GM12878 (cell line): ENCODE data around the gene THBS1. TPM values are rescaled to one million over a fixed set of nuclear protein-coding genes. Genes with fewer than 3 reads are reported as not detected.

Experiments
- ATAC-seq: fragments of 200-7000 bp; cut with Tn5 transposase; 3 replicates; pipeline ENCODE4 v1.9.1; 2020; ENCODE audit warnings: mild to moderate bottlenecking, moderate library complexity
- BruUV-seq: library from RNA; stranded (reverse); fragments of 400-500 nt; replicated peaks from 2 replicates; lab custom pipeline; 2021; lab: Mats Ljungman, UMichigan
- CTCF ChIA-PET: fragments of 300-600 bp; sonication (Branson Sonifier 250); formaldehyde crosslinking; extraction: SDS; loops from one replicate; lab custom pipeline; 2021; ENCODE audit warnings: inconsistent platforms; lab: Yijun Ruan, JAX
- POLR2A ChIA-PET: fragments of 350-600 bp; formaldehyde crosslinking; extraction: SDS; loops from one replicate; lab custom pipeline; 2021; ENCODE audit warnings: inconsistent platforms; lab: Charles Lee
- RAD21 ChIA-PET: fragments of 300-600 bp; sonication (Branson Sonifier 250); formaldehyde crosslinking; loops from one replicate; lab custom pipeline; 2023; ENCODE audit warnings: antibody characterized with exemption; ENCODE audit not compliant: unreplicated experiment; lab: Charles Lee
- SMC1A ChIA-PET: fragments of 300-600 bp; sonication (Branson Sonifier 250); formaldehyde crosslinking; loops from one replicate; lab custom pipeline; 2023; ENCODE audit not compliant: unreplicated experiment, uncharacterized antibody; lab: Charles Lee
- DNase-seq: peaks from one replicate; pipeline ENCODE4 v3.0.0-alpha.2; 2011; ENCODE audit warnings: low read depth, low spot score
- FAIRE-seq: peaks from 3 replicates; lab custom pipeline; 2011; peaks lifted over from hg19 to GRCh38; lab: Jason Lieb, UNC
- H2AFZ ChIP-seq: 2 replicates; pipeline ENCODE4 v1.6.0; 2011; ENCODE audit warnings: low read depth, low read length, control low read depth; ENCODE audit not compliant: control insufficient read depth
- H3K27ac ChIP-seq: 2 replicates; pipeline ENCODE4 v1.5.1; 2011; ENCODE audit warnings: control low read depth; ENCODE audit not compliant: control insufficient read depth, insufficient read depth
- H3K27me3 ChIP-seq, 2 experiments: replicated peaks in 1 of 2; 2 replicates each; pipeline versions ENCODE4 v1.6.0 to v1.6.1; 2011; ENCODE audit warnings: low read length in 1 of 2; ENCODE audit not compliant: control insufficient read depth in 2 of 2, insufficient read depth in 2 of 2
- H3K36me3 ChIP-seq, 2 experiments: 2 replicates each; pipeline ENCODE4 v1.5.1; 2011; ENCODE audit warnings: low read length in 1 of 2; ENCODE audit not compliant: control insufficient read depth in 2 of 2, insufficient read depth in 2 of 2
- H3K4me1 ChIP-seq: 2 replicates; pipeline ENCODE4 v1.6.1; 2011; ENCODE audit warnings: mild to moderate bottlenecking, low read length, moderate library complexity, mixed read lengths; ENCODE audit not compliant: control insufficient read depth, insufficient read depth
- H3K4me2 ChIP-seq: 2 replicates; pipeline ENCODE4 v1.6.0; 2011; ENCODE audit warnings: control low read depth; ENCODE audit not compliant: control insufficient read depth, insufficient read depth
- H3K4me3 ChIP-seq: fragments of 200-600 bp; sonication (generic); 2 replicates; pipeline ENCODE4 v1.5.1; 2016
- H3K79me2 ChIP-seq: 2 replicates; pipeline ENCODE4 v1.6.0; 2011; ENCODE audit warnings: low read length; ENCODE audit not compliant: control insufficient read depth, insufficient read depth
- H3K9ac ChIP-seq: 2 replicates; pipeline ENCODE4 v1.8.0; 2011; ENCODE audit warnings: low read length, control low read depth, mixed read lengths; ENCODE audit not compliant: control insufficient read depth, insufficient read depth
- H3K9me3 ChIP-seq: replicated peaks from 3 replicates; pipeline ENCODE4 v1.5.1; 2011; ENCODE audit warnings: mild to moderate bottlenecking, low read length; ENCODE audit not compliant: control insufficient read depth, insufficient read depth
- H4K20me1 ChIP-seq: 2 replicates; pipeline ENCODE4 v1.6.0; 2011; ENCODE audit not compliant: control insufficient read depth, insufficient read depth
- ATF3 ChIP-seq: IDR thresholded peaks from 2 replicates; pipeline ENCODE4 v1.6.1; 2011; ENCODE audit warnings: low read depth, mild to moderate bottlenecking, low read length, moderate library complexity, borderline replicate concordance; ENCODE audit errors: extremely low read depth
- BACH1 ChIP-seq: fragments of 450-650 bp; IDR thresholded peaks from 2 replicates; pipeline ENCODE4 v1.6.1; 2017; ENCODE audit warnings: mild to moderate bottlenecking, borderline replicate concordance
- IKZF1 ChIP-seq: fragments of 450-650 bp; conservative IDR thresholded peaks from 2 replicates; pipeline ENCODE4 v1.6.1; 2017; ENCODE audit warnings: antibody characterized with exemption, mild to moderate bottlenecking
- NBN ChIP-seq: fragments of 450-650 bp; IDR thresholded peaks from 2 replicates; pipeline ENCODE4 v1.6.1; 2016
- NFXL1 ChIP-seq: fragments of 450-650 bp; IDR thresholded peaks from 2 replicates; pipeline ENCODE4 v1.6.1; 2017; ENCODE audit warnings: antibody characterized with exemption, mild to moderate bottlenecking, borderline replicate concordance
- PAX5 ChIP-seq: IDR thresholded peaks from 2 replicates; pipeline ENCODE4 v1.6.1; 2011; ENCODE audit warnings: low read depth, low read length, borderline replicate concordance
- POLR2AphosphoS2 ChIP-seq: IDR thresholded peaks from 2 replicates; pipeline ENCODE4 v1.6.1; 2011; ENCODE audit warnings: low read depth, mild to moderate bottlenecking, low read length, improper control_type of control experiment, moderate library complexity
- RBBP5 ChIP-seq: fragments of 200-600 bp; sonication (generic); conservative IDR thresholded peaks from 2 replicates; pipeline ENCODE4 v1.6.1; 2016
- RELA ChIP-seq: fragments of 450-650 bp; IDR thresholded peaks from 2 replicates; pipeline ENCODE4 v1.8.0; 2014; ENCODE audit warnings: borderline replicate concordance; ENCODE audit not compliant: partially characterized antibody
- SREBF2 ChIP-seq: IDR thresholded peaks from 2 replicates; pipeline ENCODE4 v1.6.1; 2012; ENCODE audit warnings: mild to moderate bottlenecking, low read length
- TCF7 ChIP-seq: IDR thresholded peaks from 2 replicates; pipeline ENCODE4 v1.6.1; 2014; ENCODE audit warnings: antibody characterized with exemption, borderline replicate concordance
- YY1 ChIP-seq: IDR thresholded peaks from 2 replicates; pipeline ENCODE4 v1.6.1; 2011; ENCODE audit warnings: low read depth, mild to moderate bottlenecking, low read length
- ZNF592 ChIP-seq: fragments of 450-650 bp; IDR thresholded peaks from 2 replicates; pipeline ENCODE4 v1.6.1; 2017; ENCODE audit warnings: mild to moderate bottlenecking, moderate library complexity
- ZZZ3 ChIP-seq: IDR thresholded peaks from 2 replicates; pipeline ENCODE4 v1.6.1; 2011; ENCODE audit warnings: low read depth; ENCODE audit not compliant: control insufficient read depth, insufficient read length
- WGBS: methylation state at CpG from one replicate; pipeline ENCODE4 v1.1.6; 2016; ENCODE audit warnings: low lambda C conversion rate; ENCODE audit not compliant: insufficient replicate concordance, insufficient coverage; ENCODE audit errors: missing lambda C conversion rate; 5-methylcytosine and 5-hydroxymethylcytosine counted together
- in situ Hi-C: fragments of 300-500 bp; cut with MboI; formaldehyde crosslinking; loops from 9 replicates; pipeline ENCODE4 v1.14.3; 2018; ENCODE audit warnings: mixed read lengths
- intact Hi-C: fragments of 100-400 bp; cut with micrococcal nuclease; formaldehyde crosslinking; loops from one replicate; pipeline ENCODE4 v1.14.2; 2022; ENCODE audit not compliant: unreplicated experiment
- polyA plus RNA-seq, 11 experiments: library from polyadenylated mRNA; depleted of rRNA in 4 of 11; unstranded in 6 of 11; stranded (reverse) in 5 of 11; fragments of >200 nt; fragmentation: Nextera tagmentation in 4 of 11; fragmentation: Illumina TruSeq in 1 of 11; extraction: Ambion mirVana in 4 of 11; extraction: Trizol in 1 of 11; gene quantifications; 1 replicate in 1 of 11; 2 replicates in 10 of 11; pipeline versions ENCODE4 v1.2.1 to v1.2.3, GENCODE V29; 2011 to 2016; ENCODE audit warnings: inconsistent platforms in 2 of 11, missing spikeins in 2 of 11, low read depth in 1 of 11
- total RNA-seq, 4 experiments: library from RNA; depleted of rRNA in 3 of 4; stranded (reverse); fragments of >200 nt in 3 of 4; fragmentation: Illumina TruSeq in 1 of 4; extraction: Trizol in 1 of 4; gene quantifications; 2 replicates each; pipeline versions ENCODE4 v1.2.1 to v1.2.3, GENCODE V29; 2013 to 2021

The THBS1 gene
- total and polyA plus RNA-seq, 10 of the 15 experiments (the other 5 are each of a cell fraction or from before 2014, with no cell fraction given) = under 0.01 to 1.5 (median 0.23) TPM; not detected in 3

- TF ChIP-seq IKZF1 (no peak), NBN (no peak), ZZZ3 (no peak)
Observed at GRCh38 chr15:39587096-39587721, 6.3 kb downstream of the THBS1 start (continued).

GRCh38 chr15:39587731-39588530 lies 7.1 kb downstream of the THBS1 start:
- ChIA-PET SMC1A (interaction anchor here (2.7 kb wide), 1 partner anchor 169 kb away, joined by 27 read pairs; no protein-coding TSS in a partner anchor), RAD21 (interaction anchor here (2.9 kb wide), 1 partner anchor 170 kb away, joined by 23 read pairs; no protein-coding TSS in a partner anchor), CTCF (interaction anchor here (0.6 to 8.5 kb wide), 3 partner anchors 20 to 430 kb away, joined by 3 to 68 read pairs (median 4); no protein-coding TSS in a partner anchor), POLR2A (no interaction called here)
- Histone ChIP-seq H3K9ac (no peak overlapping the region), H3K4me2 (no peak overlapping the region), H4K20me1 (no peaks in the 10 kb centered on the region), H3K4me1 (no peaks in the 10 kb centered on the region), H3K79me2 (no peaks in the 10 kb centered on the region), H3K9me3 (no peaks in the 10 kb centered on the region), H3K4me3 (no peak overlapping the region), H3K27ac (no peak overlapping the region), H2AFZ (no peak overlapping the region), H3K27me3 (no peaks in the 10 kb centered on the region; a peak in 1 of 4 replicates), H3K36me3 (no peaks in the 10 kb centered on the region)
- in situ Hi-C loops = loop anchor here (25.0 kb wide), 1 partner anchor 776 kb away; no protein-coding TSS in a partner anchor
- DNase-seq (no peak), FAIRE-seq (no peak), ATAC-seq (no peak)
- BruUV-seq = no TSS peak
- intact Hi-C loops = no loop called here
- TF ChIP-seq ZNF592 = no peak
- no peak for TF ChIP-seq YY1
- TF ChIP-seq POLR2AphosphoS2 = no peak
- no peak for TF ChIP-seq NFXL1
- no peak for TF ChIP-seq SREBF2
- TF ChIP-seq PAX5 = no peak
- no peak for TF ChIP-seq TCF7
- no peak for TF ChIP-seq ATF3
- no peak for TF ChIP-seq BACH1
- no peak for TF ChIP-seq RELA
- TF ChIP-seq RBBP5 = no peak
- WGBS = 29% methylated on average over 13 of the region's 13 CpGs
